ENCODE data around the gene GLIPR1L2. TPM values are rescaled to one million over a fixed set of nuclear protein-coding genes. Genes with fewer than 3 reads are reported as not detected.

The GLIPR1L2 gene
- total RNA-seq, 4 donors from 2014 or later, result 0.15 to 0.29 (median 0.19) TPM; not detected in 1

DNA sequence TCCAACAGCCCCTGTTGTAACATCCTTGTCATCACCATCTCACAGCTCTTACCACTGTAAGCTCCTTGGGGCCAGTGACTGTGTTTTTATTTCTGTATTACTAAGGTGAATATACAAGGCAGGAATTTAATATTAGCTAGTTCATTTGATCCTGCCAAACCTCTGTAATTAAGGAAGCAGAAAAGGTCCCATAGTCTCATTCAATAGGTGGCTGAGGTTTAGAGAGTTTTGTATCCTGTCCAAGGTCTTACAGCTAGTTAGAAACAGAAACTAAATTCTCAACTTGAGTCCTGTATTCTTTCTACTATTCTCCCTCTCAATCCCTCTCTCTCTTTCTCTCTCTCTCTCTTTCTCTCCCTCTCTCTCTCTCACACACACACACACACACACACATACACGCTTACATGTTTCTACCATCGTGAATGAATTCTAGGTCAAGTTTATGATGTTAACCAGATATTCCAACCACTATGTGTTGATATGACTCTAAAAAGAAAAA lies 89.1 kb downstream of the GLIPR1L2 start:
- TF ChIP-seq POLR2A (IDR thresholded peaks at IDR 0.05), result no peak
- no peak for TF ChIP-seq CTCF (IDR thresholded peaks at IDR 0.05)
- no peaks in the 10 kb centered on the region for H3K9me3 ChIP-seq
- intact Hi-C loops (cut with DNase I), result no loop called here
- no peaks in the 10 kb centered on the region for H3K27me3 ChIP-seq
- WGBS, 2 donors, result 8 to 11% methylated on average over 2 of the region's 2 CpGs
- peaks cover 0 to 33% (median 0%) of the 10 kb centered on the region in 3 donors for H3K4me1 ChIP-seq
- H3K27ac ChIP-seq, result peak overlapping the region; percentile 41 to 80 (median 72)
- no peaks in the 10 kb centered on the region for H3K36me3 ChIP-seq
- peak overlapping the region in 3 of 4 donors; percentile 42 to 69 (median 46) for H3K4me3 ChIP-seq
- DNase-seq, result no peak

DNA sequence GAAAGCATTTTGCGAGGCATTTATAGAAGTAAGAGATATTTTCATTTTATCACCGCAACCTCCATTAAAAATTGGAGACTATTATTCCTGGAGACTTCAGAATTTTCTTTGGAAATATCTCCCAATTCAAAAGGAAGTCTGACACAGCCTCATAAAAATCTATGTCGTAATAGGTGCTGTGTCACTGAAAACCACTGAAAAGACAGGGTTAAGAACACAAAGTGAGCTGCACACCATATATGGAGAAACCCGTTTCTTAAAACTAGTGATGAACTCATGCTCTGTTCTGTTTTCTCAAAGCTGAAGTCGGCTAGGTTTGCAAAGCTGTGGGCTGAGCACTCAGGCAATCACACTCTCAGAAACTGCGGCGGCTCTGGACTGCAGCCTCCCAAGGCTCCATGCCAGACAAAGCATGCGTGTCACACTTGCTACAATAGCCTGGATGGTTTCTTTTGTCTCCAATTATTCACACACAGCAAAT lies 89.6 kb downstream of the GLIPR1L2 start, which contains the start of gene GLIPR1:
Gene GLIPR1, plus strand, starts transcription at position 287 of the 481 bp plus-strand sequence. Its CDS starts 126 bp downstream, at position 413.
- DNase-seq, result peak; percentile 15
- WGBS, 2 donors, result 9 to 15% methylated on average over 8 of the region's 8 CpGs
- H3K9me3 ChIP-seq, result no peaks in the 10 kb centered on the region
- TF ChIP-seq CTCF (IDR thresholded peaks at IDR 0.05) (no peak), POLR2A (IDR thresholded peaks at IDR 0.05) (peak in 2 of 4 donors; percentile 64 to 71)
- H3K4me3 ChIP-seq, result peak within 1 kb of the TSS; percentile 24 to 69 (median 44)
- no peaks in the 10 kb centered on the region for H3K27me3 ChIP-seq
- peaks cover 0 to 34% (median 0%) of the 10 kb centered on the region in 3 donors for H3K4me1 ChIP-seq
- intact Hi-C loops (cut with DNase I), result no loop called here
- H3K36me3 ChIP-seq, result no peaks in the 10 kb centered on the region
- peak within 1 kb of the TSS; percentile 41 to 80 (median 72) for H3K27ac ChIP-seq

DNA sequence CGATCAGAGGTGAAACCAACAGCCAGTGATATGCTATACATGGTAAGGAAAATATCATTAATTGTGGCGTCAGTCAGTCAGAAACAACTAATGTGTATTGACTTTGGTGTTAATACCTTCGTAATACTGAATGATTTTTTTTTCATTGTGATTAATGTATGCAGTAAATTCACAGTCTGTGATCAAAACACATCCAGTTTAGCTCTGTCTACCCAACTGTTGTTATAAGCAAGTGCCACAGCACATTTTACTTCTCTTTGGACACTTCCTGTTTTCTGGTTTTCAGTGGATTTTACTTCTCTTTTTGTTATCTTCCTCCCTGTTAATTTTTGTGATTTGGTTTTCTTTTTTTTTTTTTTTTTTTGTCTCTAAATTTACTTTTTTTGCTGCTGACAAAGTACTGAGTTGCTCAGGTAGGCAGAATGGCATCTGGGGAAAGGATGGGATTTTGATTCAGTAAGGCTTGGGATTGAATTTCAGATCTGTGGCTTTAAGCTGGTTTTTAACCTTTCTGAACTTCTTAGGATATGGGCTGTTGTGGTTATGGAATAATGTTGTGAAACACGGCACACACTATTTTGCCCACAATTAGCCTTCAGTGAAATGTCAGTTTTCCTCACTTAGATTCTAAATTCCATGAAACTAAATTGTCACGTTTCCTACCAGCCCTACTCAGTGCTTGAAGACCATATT lies 90.3 kb downstream of the GLIPR1L2 start:
- peak overlapping the region; percentile 41 to 80 (median 72) for H3K27ac ChIP-seq
- no peaks in the 10 kb centered on the region for H3K27me3 ChIP-seq
- 20 to 30% methylated on average over 5 of the region's 5 CpGs for WGBS, 2 donors
- no peaks in the 10 kb centered on the region for H3K9me3 ChIP-seq
- peaks cover 0 to 34% (median 0%) of the 10 kb centered on the region in 3 donors for H3K4me1 ChIP-seq
- DNase-seq, result no peak
- H3K36me3 ChIP-seq, result no peaks in the 10 kb centered on the region
- TF ChIP-seq POLR2A (IDR thresholded peaks at IDR 0.05) (no peak), CTCF (IDR thresholded peaks at IDR 0.05) (no peak)
- intact Hi-C loops (cut with DNase I), result no loop called here
- H3K4me3 ChIP-seq, result peak overlapping the region; percentile 24 to 69 (median 44)

GRCh38 chr12:75481774-75482173 lies 90.9 kb downstream of the GLIPR1L2 start:
- Histone ChIP-seq H3K27ac (peak overlapping the region; percentile 41 to 75 (median 66)), H3K4me1 (peaks cover 0 to 34% (median 0%) of the 10 kb centered on the region in 3 donors), H3K9me3 (no peaks in the 10 kb centered on the region), H3K27me3 (no peaks in the 10 kb centered on the region), H3K36me3 (no peaks in the 10 kb centered on the region), H3K4me3 (peak overlapping the region; percentile 24 to 69 (median 44))
- 50 to 64% methylated on average over 2 to 3 of the region's 4 CpGs for WGBS, 2 donors
- intact Hi-C loops (cut with DNase I), result no loop called here
- no peak for TF ChIP-seq POLR2A (IDR thresholded peaks at IDR 0.05)
- TF ChIP-seq CTCF (IDR thresholded peaks at IDR 0.05), result no peak
- DNase-seq, result no peak

Other genes starting within 250 kb of the GLIPR1L2 start
- not detected for gene KCNC2, start 181.2 kb upstream of the GLIPR1L2 start, total RNA-seq
- 1 to 10 TPM; 2.9 to 9.2 (median 5.8) TPM for gene CAPS2, start 60.8 kb upstream of the GLIPR1L2 start, total RNA-seq
- gene GLIPR1L1, start 56.4 kb upstream of the GLIPR1L2 start, total RNA-seq, result not detected
- 1 to 10 TPM; 3.0 to 8.0 (median 5.0) TPM for gene GLIPR1, start 89.7 kb downstream of the GLIPR1L2 start, total RNA-seq
- gene KRR1, start 120.5 kb downstream of the GLIPR1L2 start, total RNA-seq, result 10 to 100 TPM; 24.7 to 42.3 (median 41.2) TPM

All from esophagus squamous epithelium (tissue), 5 donors.